ENCODE results near the gene SLC17A3. TPM values are rescaled to one million over a fixed set of nuclear protein-coding genes. Genes with fewer than 3 reads are reported as not detected.

SLC17A3 gene
- total and polyA plus RNA-seq, 2 donors (not counting 3 experiments of a cell fraction or from before 2014, with no cell fraction given): not detected

GRCh38 chr6:25831532-25832306, 42.3 kb downstream of the SLC17A3 start, which contains the start of gene SLC17A1:
Gene SLC17A1, minus strand, starts transcription at chr6:25832052. Its CDS starts 1,495 bp downstream, at chr6:25830557.
- H3K9ac ChIP-seq (replicated peaks; ENCODE audit: extremely low read depth, insufficient read depth, low read length): no peak within 1 kb of the TSS
- no peaks in the 10 kb centered on the region for H3K79me2 ChIP-seq (ENCODE audit: control insufficient read depth, insufficient read depth, low read length)
- FAIRE-seq: no peak
- dilution Hi-C loops (cut with MboI; ENCODE audit: extremely low pct_ligation_motif_present, low sequenced_read_pairs): no loop called here
- H3K9me1 ChIP-seq (replicated peaks; ENCODE audit: control insufficient read depth, extremely low read depth, insufficient read depth, low read length): no peaks in the 10 kb centered on the region
- no peak within 1 kb of the TSS for H3K4me2 ChIP-seq (ENCODE audit: insufficient read depth, low read length)
- no peak within 1 kb of the TSS for H3K27ac ChIP-seq (ENCODE audit: insufficient read depth, low read depth, low read length)
- BruUV-seq (replicated peaks): no TSS peak
- no peaks in the 10 kb centered on the region for H3K36me3 ChIP-seq (ENCODE audit: control insufficient read depth in 2 of 2, extremely low read depth in 1 of 2, insufficient read depth in 2 of 2, low read length in 2 of 2)
- H3K4me3 ChIP-seq (replicated peaks in 1 of 3; ENCODE audit: insufficient read depth in 1 of 3, low read depth in 1 of 3, low read length in 3 of 3): no peak within 1 kb of the TSS
- intact Hi-C loops (cut with micrococcal nuclease): no loop called here
- TF ChIP-seq EZH2 (IDR thresholded peaks at IDR 0.05; ENCODE audit: borderline replicate concordance, low read depth, low read length, severe bottlenecking) (no peak), FOS (IDR thresholded peaks at IDR 0.05; ENCODE audit: borderline replicate concordance, insufficient read depth, low read length) (no peak), MAX (IDR thresholded peaks at IDR 0.05; ENCODE audit: insufficient read depth, insufficient read length) (no peak), GATA2 (IDR thresholded peaks at IDR 0.05; ENCODE audit: insufficient read depth, insufficient read length, low read depth, low read length) (no peak), CTCF (IDR thresholded peaks at IDR 0.05; ENCODE audit: extremely low read depth in 1 of 2, insufficient read depth in 1 of 2, low read depth in 1 of 2, low read length in 2 of 2) (no peak), MYC (IDR thresholded peaks at IDR 0.05; ENCODE audit: low read depth, low read length) (no peak)
- POLR2A ChIA-PET: no interaction called here
- H2AFZ ChIP-seq (ENCODE audit: low read depth, low read length): no peak within 1 kb of the TSS
- CTCF ChIA-PET: no interaction called here
- no peak for DNase-seq (ENCODE audit: low read depth, low spot score)
- H4K20me1 ChIP-seq (replicated peaks; ENCODE audit: control insufficient read depth, extremely low read depth, insufficient read depth, low read length): no peaks in the 10 kb centered on the region
- no peaks in the 10 kb centered on the region for H3K4me1 ChIP-seq (ENCODE audit: control insufficient read depth, extremely low read depth, insufficient read depth, low read length)
- H3K9me3 ChIP-seq (replicated peaks; ENCODE audit: control insufficient read depth, insufficient read depth, low read length): no peaks in the 10 kb centered on the region
- peaks cover 0 to 2% of the 10 kb centered on the region in 2 experiments for H3K27me3 ChIP-seq (ENCODE audit: control insufficient read depth in 2 of 2, insufficient read depth in 2 of 2, low read length in 2 of 2)
